Calu3 (cell line): ENCODE measurements around the gene LGALS7. TPM values are rescaled to one million over a fixed set of nuclear protein-coding genes. Genes with fewer than 3 reads are reported as not detected.
"Not testable (repeated sequence)": the region's sequence is repeated elsewhere in the genome, so short reads cannot be mapped to it uniquely, and the experiment has no call there.

Experiments
- Bru-seq: library from RNA; stranded (reverse); fragments of 400-500 nt; gene quantifications from one replicate; lab custom pipeline; 2021; lab: Mats Ljungman, UMichigan
- BruChase-seq, 2 experiments: library from RNA; stranded (reverse); fragments of 400-500 nt; gene quantifications; one replicate each; lab custom pipeline; 2021; lab: Mats Ljungman, UMichigan
- BruUV-seq: library from RNA; stranded (reverse); fragments of 400-500 nt; replicated peaks from 2 replicates; lab custom pipeline; 2021; lab: Mats Ljungman, UMichigan
- CTCF ChIA-PET: fragments of 300-600 bp; sonication (Branson Sonifier 250); formaldehyde crosslinking; loops from one replicate; lab custom pipeline; 2022; ENCODE audit warnings: antibody characterized with exemption; lab: Charles Lee
- DNase-seq: peaks from one replicate; pipeline ENCODE4 v3.0.0; 2022
- H3K27ac Mint-ChIP-seq: one replicate; pipeline ENCODE4 v1.8.0; 2022; ENCODE audit warnings: mixed read lengths; ENCODE audit not compliant: unreplicated experiment
- H3K27me3 Mint-ChIP-seq: one replicate; pipeline ENCODE4 v1.8.0; 2022; ENCODE audit warnings: mixed read lengths; ENCODE audit not compliant: unreplicated experiment
- H3K36me3 Mint-ChIP-seq: one replicate; pipeline ENCODE4 v1.8.0; 2022; ENCODE audit warnings: mild to moderate bottlenecking, moderate library complexity, mixed read lengths; ENCODE audit not compliant: insufficient read depth, unreplicated experiment
- H3K4me1 Mint-ChIP-seq: one replicate; pipeline ENCODE4 v1.8.0; 2022; ENCODE audit warnings: mild to moderate bottlenecking, low read depth, mixed read lengths; ENCODE audit not compliant: unreplicated experiment
- H3K4me3 Mint-ChIP-seq: one replicate; pipeline ENCODE4 v1.8.0; 2022; ENCODE audit warnings: mild to moderate bottlenecking, low read depth, moderate library complexity, mixed read lengths; ENCODE audit not compliant: unreplicated experiment
- H3K9me3 Mint-ChIP-seq: one replicate; pipeline ENCODE4 v1.8.0; 2022; ENCODE audit warnings: low read depth, mixed read lengths; ENCODE audit not compliant: unreplicated experiment
- intact Hi-C: fragments of 100-400 bp; cut with micrococcal nuclease; formaldehyde crosslinking; loops from one replicate; pipeline ENCODE4 v1.10.0; 2022; ENCODE audit not compliant: unreplicated experiment
- long read RNA-seq: library from polyadenylated mRNA; stranded (forward); transcript quantifications from one replicate; pipeline ENCODE4 v2.0.0, GENCODE V29; 2022
- total RNA-seq: library from RNA; stranded (reverse); gene quantifications from 2 replicates; pipeline ENCODE4 v1.2.3, GENCODE V29; 2022
- TF ChIP-seq, protein P1 (sequence below): fragments of 200-600 bp; IDR thresholded peaks from one replicate; pipeline ENCODE4 v1.8.0; 2022; ENCODE audit warnings: antibody characterized with exemption; ENCODE audit not compliant: unreplicated experiment

The LGALS7 gene
- total RNA-seq = not detected in 2 replicates
- Bru-seq, nascent RNA = not detected
- not detected for BruChase-seq, experiment 1, labeled RNA remaining after a 6-hour chase
- not detected for BruChase-seq, experiment 2, labeled RNA remaining after a 2-hour chase
- long read RNA-seq, partial matches to known transcripts = 0 of 1 reads
- long read RNA-seq, other reads (novel, unspliced or antisense) = 0 of 1 reads

DNA sequence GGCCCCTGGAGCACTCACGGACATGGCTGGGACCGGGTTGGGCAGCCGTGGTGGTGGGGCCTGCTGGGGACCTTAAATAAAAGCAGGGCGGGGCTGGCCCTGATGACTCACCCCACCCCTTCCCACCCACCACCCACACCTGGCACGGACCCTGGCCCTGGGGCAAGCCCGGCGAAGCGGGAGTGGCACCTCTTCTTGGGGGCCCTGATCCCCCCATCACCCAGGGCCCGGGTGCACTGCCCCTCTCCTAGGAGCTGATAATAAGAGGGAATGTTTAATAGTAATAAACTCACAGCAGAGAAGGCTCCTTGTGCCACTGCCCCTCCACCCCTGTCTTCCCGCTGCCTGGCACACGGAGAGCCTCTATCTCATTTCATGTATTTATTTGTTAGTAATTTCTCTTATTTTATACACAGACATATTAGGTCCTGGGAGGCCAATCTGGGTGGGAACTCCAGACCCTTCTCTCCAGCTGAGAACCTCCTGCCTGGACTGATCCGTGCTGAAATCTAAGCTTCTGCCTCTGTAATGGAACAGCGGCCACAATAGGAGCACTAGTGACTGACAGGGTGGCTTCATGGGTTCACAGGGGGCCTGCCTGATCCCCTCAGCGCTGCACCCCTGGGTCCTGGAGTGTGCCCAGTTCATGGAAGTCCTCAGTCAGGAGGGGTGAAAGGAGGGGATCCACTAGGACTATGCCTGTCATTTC is at the start of gene LGALS7:
Gene LGALS7 (minus strand): TSS at position 49 of the 709 bp plus-strand sequence. CDS start 25 bp downstream, at position 24.
- CTCF ChIA-PET = no interaction called here
- DNase-seq = no peak
- Mint-ChIP-seq H3K27ac (no peak within 1 kb of the TSS), H3K9me3 (no peaks in the 10 kb centered on the region), H3K36me3 (no peaks in the 10 kb centered on the region), H3K27me3 (no peaks in the 10 kb centered on the region), H3K4me3 (no peak within 1 kb of the TSS), H3K4me1 (no peaks in the 10 kb centered on the region)
- intact Hi-C loops = no loop called here
- TF ChIP-seq, protein P1, sequence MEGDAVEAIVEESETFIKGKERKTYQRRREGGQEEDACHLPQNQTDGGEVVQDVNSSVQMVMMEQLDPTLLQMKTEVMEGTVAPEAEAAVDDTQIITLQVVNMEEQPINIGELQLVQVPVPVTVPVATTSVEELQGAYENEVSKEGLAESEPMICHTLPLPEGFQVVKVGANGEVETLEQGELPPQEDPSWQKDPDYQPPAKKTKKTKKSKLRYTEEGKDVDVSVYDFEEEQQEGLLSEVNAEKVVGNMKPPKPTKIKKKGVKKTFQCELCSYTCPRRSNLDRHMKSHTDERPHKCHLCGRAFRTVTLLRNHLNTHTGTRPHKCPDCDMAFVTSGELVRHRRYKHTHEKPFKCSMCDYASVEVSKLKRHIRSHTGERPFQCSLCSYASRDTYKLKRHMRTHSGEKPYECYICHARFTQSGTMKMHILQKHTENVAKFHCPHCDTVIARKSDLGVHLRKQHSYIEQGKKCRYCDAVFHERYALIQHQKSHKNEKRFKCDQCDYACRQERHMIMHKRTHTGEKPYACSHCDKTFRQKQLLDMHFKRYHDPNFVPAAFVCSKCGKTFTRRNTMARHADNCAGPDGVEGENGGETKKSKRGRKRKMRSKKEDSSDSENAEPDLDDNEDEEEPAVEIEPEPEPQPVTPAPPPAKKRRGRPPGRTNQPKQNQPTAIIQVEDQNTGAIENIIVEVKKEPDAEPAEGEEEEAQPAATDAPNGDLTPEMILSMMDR = no peak
- BruUV-seq = no TSS peak

DNA sequence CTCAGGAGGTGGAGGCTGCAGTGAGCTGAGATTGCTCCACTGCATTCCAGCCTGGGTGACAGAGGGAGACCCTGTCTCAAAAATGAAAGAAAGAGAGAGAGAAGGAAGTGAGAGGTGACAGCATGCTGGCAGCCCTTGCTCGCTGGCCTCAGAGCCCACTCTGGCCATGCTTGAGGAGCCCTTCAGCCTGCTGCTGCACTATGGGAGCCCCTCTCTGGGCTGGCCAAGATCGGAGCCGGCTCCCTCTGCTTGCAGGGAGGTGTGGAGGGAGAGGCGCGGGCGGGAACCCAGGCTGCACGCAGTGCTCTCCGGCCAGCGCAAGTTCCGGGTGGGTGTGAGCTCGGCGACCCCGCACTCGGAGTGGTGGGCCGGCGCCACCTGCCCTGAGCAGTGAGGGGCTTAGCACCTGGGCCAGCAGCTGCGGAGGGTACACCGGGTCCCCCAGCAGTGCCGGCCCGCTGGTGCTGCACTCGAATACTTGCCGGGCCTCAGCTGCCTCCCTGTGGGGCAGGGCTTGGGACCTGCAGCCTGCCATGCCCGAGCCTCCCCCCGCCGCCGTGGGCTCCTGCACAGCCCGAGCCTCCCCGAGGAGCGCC is 48.0 kb upstream of the LGALS7 start:
- intact Hi-C loops, H3K27ac Mint-ChIP-seq, H3K27me3 Mint-ChIP-seq, BruUV-seq, DNase-seq, H3K4me3 Mint-ChIP-seq, H3K9me3 Mint-ChIP-seq: not testable (repeated sequence)
- peaks cover 50% of the 10 kb centered on the region for H3K36me3 Mint-ChIP-seq
- CTCF ChIA-PET = interaction anchor here (0.5 to 1.7 kb wide), 2 partner anchors 10 to 30 kb away, joined by 4 read pairs; partner anchors contain the start of gene ECH1
- peaks cover 26% of the 10 kb centered on the region for H3K4me1 Mint-ChIP-seq

DNA sequence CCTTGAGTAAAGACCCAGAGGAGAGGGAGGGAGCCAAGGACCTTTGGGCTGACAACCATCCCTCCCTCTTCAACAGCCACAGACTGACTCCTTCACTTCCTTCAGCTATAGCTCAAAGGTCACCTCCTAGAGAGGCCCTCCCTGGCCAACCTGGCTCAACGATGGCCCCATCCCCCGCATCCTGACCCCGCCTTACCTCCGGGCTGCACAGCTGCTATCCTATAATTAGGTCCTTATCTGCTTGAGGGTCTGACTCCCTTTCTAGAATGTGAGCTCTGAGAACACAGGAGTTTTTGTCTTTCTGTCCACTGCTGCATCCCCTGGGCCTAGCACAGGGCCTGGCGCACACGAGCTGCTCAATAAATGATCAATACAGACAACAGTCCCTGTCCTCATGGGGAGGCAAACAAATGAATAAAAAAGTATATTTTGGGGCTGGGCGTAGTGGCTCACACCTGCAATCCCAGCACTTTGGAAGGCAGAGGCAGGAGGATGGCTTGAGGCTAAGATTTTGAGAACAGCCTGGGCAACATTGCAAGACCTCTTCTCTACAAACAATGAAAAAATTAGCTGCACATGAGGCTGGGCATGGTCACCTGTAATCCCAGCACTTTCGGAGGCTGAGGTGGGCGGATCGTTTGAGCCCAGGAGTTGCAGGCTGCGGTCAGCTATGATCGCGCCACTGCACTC is 46.1 kb upstream of the LGALS7 start:
- intact Hi-C loops = no loop called here
- DNase-seq = peak; percentile 40
- no TSS peak for BruUV-seq
- H3K36me3 Mint-ChIP-seq = peaks cover 64% of the 10 kb centered on the region
- no peaks in the 10 kb centered on the region for H3K9me3 Mint-ChIP-seq
- peak overlapping the region; percentile 35 for H3K27ac Mint-ChIP-seq
- H3K4me1 Mint-ChIP-seq = peaks cover 26% of the 10 kb centered on the region
- TF ChIP-seq, protein P1 = no peak
- no peaks in the 10 kb centered on the region for H3K27me3 Mint-ChIP-seq
- CTCF ChIA-PET = interaction anchor here (0.7 kb wide), 1 partner anchor 112 kb away, joined by 8 read pairs; the partner anchor contains the start of gene MRPS12
- H3K4me3 Mint-ChIP-seq = peak overlapping the region; percentile 17

DNA sequence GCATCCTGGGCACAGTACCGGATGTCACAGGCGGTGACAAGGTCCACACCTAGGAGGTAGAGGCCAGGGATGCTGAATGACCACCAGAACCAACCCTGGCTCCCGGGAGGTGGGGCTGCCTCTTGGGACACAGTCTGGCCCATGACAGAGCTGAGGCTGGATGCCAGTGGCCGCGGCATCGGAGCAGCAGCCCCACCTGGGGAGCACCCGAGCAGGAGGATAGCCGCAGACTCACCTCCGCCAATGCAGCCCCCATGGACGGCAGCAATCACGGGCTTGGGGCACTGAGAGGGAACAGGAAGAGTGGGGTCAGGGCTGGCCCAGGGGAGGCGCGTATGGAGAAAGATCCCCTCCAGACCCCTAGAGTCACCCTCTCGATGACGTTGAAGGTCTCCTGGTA is 43.8 kb upstream of the LGALS7 start:
- H3K4me1 Mint-ChIP-seq = peaks cover 40% of the 10 kb centered on the region
- intact Hi-C loops = no loop called here
- BruUV-seq = no TSS peak
- peak overlapping the region; percentile 60 for H3K27ac Mint-ChIP-seq
- CTCF ChIA-PET = interaction anchor here (1.6 kb wide), 1 partner anchor 15 kb away, joined by 3 read pairs; the partner anchor contains the start of gene ECH1
- peaks cover 76% of the 10 kb centered on the region for H3K36me3 Mint-ChIP-seq
- TF ChIP-seq, protein P1 = no peak
- no peak overlapping the region for H3K4me3 Mint-ChIP-seq
- no peaks in the 10 kb centered on the region for H3K9me3 Mint-ChIP-seq
- no peaks in the 10 kb centered on the region for H3K27me3 Mint-ChIP-seq
- DNase-seq = no peak
